Measurements from ENCODE around the gene MAFG. TPM values are rescaled to one million over a fixed set of nuclear protein-coding genes. Genes with fewer than 3 reads are reported as not detected.

The MAFG gene
- total and polyA plus RNA-seq, 9 of the 15 experiments (the other 6 are each of a cell fraction or from before 2014, with no cell fraction given), result 1.1 to 58.1 (median 24.9) TPM

DNA sequence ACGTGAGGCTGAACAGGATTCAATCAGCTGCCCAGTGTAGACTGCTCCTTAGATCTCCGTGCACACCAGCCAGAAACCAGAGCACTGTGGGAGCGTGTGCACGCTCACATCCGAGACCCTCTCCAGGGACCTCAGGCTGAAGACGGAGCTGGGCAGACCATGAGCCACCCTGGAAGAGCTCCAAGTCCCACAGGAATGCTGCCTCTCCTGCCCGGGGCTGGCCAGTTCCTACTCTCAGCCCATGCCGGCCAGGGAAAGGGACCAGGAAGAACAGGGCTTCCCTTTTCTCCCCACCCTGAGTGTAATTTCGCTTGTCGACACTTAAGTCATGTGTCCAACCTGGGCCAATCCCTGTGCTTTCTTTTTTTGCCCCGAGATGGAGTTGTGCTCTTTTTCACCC, 43.0 kb downstream of the MAFG start:
- Histone ChIP-seq H3K27ac (ENCODE audit: extremely low read depth, low read depth, low read length) (no peak overlapping the region), H4K20me1 (replicated peaks; ENCODE audit: control insufficient read depth, insufficient read depth, low read length) (0 out of 2 replicates have a peak, but pooled peaks cover 4% of the 10 kb centered on the region), H3K9ac (ENCODE audit: insufficient read depth in 1 of 2, low read depth in 2 of 2, low read length in 2 of 2) (no peak overlapping the region), H2AFZ (ENCODE audit: low read depth, low read length) (no peak overlapping the region), H3K4me3 (no peak overlapping the region), H3K4me1 (replicated peaks in 1 of 2; ENCODE audit: control insufficient read depth in 2 of 2, insufficient read depth in 2 of 2, low read length in 2 of 2) (peaks cover 0 to 30% of the 10 kb centered on the region in 2 experiments; a peak in 2 of 5 replicates), H3K36me3 (ENCODE audit: control insufficient read depth, insufficient read depth, low read length) (peaks cover 91% of the 10 kb centered on the region), H3K9me3 (replicated peaks; ENCODE audit: control insufficient read depth, insufficient read depth, low read depth, low read length) (no peaks in the 10 kb centered on the region), H3K4me2 (ENCODE audit: insufficient read depth, low read length) (no peak overlapping the region), H3K27me3 (ENCODE audit: control insufficient read depth in 2 of 2, insufficient read depth in 2 of 2, low read length in 2 of 2) (no peaks in the 10 kb centered on the region), H3K9me1 (ENCODE audit: control insufficient read depth, insufficient read depth, low read length) (peaks cover 2% of the 10 kb centered on the region), H3K79me2 (ENCODE audit: control insufficient read depth, insufficient read depth, low read length) (peaks cover 34% of the 10 kb centered on the region)
- CTCF ChIA-PET (ENCODE audit: low intra/inter-chr PET ratio), result no interaction called here
- intact Hi-C loops (cut with micrococcal nuclease) (no loop called here), in situ Hi-C loops (cut with MboI) (no loop called here)
- POLR2A ChIA-PET, result interaction anchor here (0.6 to 10.5 kb wide), 12 partner anchors 9 to 791 kb away, joined by 3 to 85 read pairs (median 4); partner anchors contain the start of gene ARHGDIA
- DNase-seq (ENCODE audit: extremely low read depth in 1 of 4, low spot score in 3 of 4), result no peak
- ATAC-seq, result peak; percentile 44
- 86% methylated on average over 9 of the region's 11 CpGs for WGBS (ENCODE audit: insufficient coverage, low coverage, missing lambda C conversion rate)
- no TSS peak for BruUV-seq (replicated peaks)
- no peak for FAIRE-seq
- TF ChIP-seq, protein P1, sequence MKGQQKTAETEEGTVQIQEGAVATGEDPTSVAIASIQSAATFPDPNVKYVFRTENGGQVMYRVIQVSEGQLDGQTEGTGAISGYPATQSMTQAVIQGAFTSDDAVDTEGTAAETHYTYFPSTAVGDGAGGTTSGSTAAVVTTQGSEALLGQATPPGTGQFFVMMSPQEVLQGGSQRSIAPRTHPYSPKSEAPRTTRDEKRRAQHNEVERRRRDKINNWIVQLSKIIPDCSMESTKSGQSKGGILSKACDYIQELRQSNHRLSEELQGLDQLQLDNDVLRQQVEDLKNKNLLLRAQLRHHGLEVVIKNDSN (CRISPR knock-in tag; IDR thresholded peaks at IDR 0.05), result peak; percentile 52; the same call in 1 of the 2 replicates
- TF ChIP-seq GABPB1 (CRISPR knock-in tag; IDR thresholded peaks at IDR 0.05) (no peak), ELF1 (tag; IDR thresholded peaks at IDR 0.05) (no peak), GTF2F1 (IDR thresholded peaks at IDR 0.05; ENCODE audit: low read depth, low read length) (no peak), POLR2G (IDR thresholded peaks at IDR 0.05; ENCODE audit: low read depth, low read length) (0 out of 2 replicates have a peak, but pooled peaks have one; percentile 45), CHD2 (IDR thresholded peaks at IDR 0.05; ENCODE audit: low read depth, low read length) (no peak), SUPT5H (IDR thresholded peaks at IDR 0.05) (peak; percentile 41; the same call in 1 of the 2 replicates), TFAM (CRISPR knock-in tag; conservative IDR thresholded peaks at IDR 0.05) (no peak), TEAD1 (CRISPR knock-in tag; IDR thresholded peaks at IDR 0.05) (no peak), ARID1B (IDR thresholded peaks at IDR 0.05) (no peak), MAZ (CRISPR knock-in tag; conservative IDR thresholded peaks at IDR 0.05 in 1 of 2, IDR thresholded peaks at IDR 0.05 in 1 of 2) (no peak), RBFOX2 (IDR thresholded peaks at IDR 0.05; ENCODE audit: low read depth, low read length) (peak; percentile 26; the same call in 1 of the 2 replicates)
- TF ChIP-seq, protein P2, sequence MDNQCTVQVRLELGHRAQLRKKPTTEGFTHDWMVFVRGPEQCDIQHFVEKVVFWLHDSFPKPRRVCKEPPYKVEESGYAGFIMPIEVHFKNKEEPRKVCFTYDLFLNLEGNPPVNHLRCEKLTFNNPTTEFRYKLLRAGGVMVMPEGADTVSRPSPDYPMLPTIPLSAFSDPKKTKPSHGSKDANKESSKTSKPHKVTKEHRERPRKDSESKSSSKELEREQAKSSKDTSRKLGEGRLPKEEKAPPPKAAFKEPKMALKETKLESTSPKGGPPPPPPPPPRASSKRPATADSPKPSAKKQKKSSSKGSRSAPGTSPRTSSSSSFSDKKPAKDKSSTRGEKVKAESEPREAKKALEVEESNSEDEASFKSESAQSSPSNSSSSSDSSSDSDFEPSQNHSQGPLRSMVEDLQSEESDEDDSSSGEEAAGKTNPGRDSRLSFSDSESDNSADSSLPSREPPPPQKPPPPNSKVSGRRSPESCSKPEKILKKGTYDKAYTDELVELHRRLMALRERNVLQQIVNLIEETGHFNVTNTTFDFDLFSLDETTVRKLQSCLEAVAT (IDR thresholded peaks at IDR 0.05), result no peak
- TF ChIP-seq, protein P3, sequence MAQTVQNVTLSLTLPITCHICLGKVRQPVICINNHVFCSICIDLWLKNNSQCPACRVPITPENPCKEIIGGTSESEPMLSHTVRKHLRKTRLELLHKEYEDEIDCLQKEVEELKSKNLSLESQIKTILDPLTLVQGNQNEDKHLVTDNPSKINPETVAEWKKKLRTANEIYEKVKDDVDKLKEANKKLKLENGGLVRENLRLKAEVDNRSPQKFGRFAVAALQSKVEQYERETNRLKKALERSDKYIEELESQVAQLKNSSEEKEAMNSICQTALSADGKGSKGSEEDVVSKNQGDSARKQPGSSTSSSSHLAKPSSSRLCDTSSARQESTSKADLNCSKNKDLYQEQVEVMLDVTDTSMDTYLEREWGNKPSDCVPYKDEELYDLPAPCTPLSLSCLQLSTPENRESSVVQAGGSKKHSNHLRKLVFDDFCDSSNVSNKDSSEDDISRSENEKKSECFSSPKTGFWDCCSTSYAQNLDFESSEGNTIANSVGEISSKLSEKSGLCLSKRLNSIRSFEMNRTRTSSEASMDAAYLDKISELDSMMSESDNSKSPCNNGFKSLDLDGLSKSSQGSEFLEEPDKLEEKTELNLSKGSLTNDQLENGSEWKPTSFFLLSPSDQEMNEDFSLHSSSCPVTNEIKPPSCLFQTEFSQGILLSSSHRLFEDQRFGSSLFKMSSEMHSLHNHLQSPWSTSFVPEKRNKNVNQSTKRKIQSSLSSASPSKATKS (CRISPR knock-in tag; IDR thresholded peaks at IDR 0.05), result no peak
- TF ChIP-seq, protein P4, sequence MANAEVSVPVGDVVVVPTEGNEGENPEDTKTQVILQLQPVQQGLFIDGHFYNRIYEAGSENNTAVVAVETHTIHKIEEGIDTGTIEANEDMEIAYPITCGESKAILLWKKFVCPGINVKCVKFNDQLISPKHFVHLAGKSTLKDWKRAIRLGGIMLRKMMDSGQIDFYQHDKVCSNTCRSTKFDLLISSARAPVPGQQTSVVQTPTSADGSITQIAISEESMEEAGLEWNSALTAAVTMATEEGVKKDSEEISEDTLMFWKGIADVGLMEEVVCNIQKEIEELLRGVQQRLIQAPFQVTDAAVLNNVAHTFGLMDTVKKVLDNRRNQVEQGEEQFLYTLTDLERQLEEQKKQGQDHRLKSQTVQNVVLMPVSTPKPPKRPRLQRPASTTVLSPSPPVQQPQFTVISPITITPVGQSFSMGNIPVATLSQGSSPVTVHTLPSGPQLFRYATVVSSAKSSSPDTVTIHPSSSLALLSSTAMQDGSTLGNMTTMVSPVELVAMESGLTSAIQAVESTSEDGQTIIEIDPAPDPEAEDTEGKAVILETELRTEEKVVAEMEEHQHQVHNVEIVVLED (CRISPR knock-in tag; IDR thresholded peaks at IDR 0.05), result no peak
- TF ChIP-seq, protein P5, sequence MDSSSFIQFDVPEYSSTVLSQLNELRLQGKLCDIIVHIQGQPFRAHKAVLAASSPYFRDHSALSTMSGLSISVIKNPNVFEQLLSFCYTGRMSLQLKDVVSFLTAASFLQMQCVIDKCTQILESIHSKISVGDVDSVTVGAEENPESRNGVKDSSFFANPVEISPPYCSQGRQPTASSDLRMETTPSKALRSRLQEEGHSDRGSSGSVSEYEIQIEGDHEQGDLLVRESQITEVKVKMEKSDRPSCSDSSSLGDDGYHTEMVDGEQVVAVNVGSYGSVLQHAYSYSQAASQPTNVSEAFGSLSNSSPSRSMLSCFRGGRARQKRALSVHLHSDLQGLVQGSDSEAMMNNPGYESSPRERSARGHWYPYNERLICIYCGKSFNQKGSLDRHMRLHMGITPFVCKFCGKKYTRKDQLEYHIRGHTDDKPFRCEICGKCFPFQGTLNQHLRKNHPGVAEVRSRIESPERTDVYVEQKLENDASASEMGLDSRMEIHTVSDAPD (CRISPR knock-in tag; IDR thresholded peaks at IDR 0.05), result no peak
